WTC11 (cell line): ENCODE results near the gene VMAC. TPM values are rescaled to one million over a fixed set of nuclear protein-coding genes. Genes with fewer than 3 reads are reported as not detected.

Experiments
- ATF1 ChIP-seq: sonication (generic); formaldehyde crosslinking; IDR thresholded peaks from 2 replicates; pipeline ENCODE4 v1.8.1; 2023; ENCODE audit warnings: mild to moderate bottlenecking, moderate library complexity, missing genetic modification reagents
- FOXJ3 ChIP-seq: sonication (generic); formaldehyde crosslinking; IDR thresholded peaks from 2 replicates; pipeline ENCODE4 v1.9.0; 2021; ENCODE audit warnings: missing genetic modification reagents, mild to moderate bottlenecking, borderline replicate concordance
- NFYB ChIP-seq: sonication (generic); formaldehyde crosslinking; conservative IDR thresholded peaks from 2 replicates; pipeline ENCODE4 v1.8.0; 2022; ENCODE audit warnings: low read depth, missing genetic modification reagents
- NR1H2 ChIP-seq: sonication (generic); formaldehyde crosslinking; IDR thresholded peaks from 2 replicates; pipeline ENCODE4 v1.9.0; 2021; ENCODE audit warnings: mild to moderate bottlenecking, moderate library complexity, missing genetic modification reagents
- total RNA-seq: library from RNA; stranded (reverse); gene quantifications from 3 replicates; pipeline ENCODE4 v1.2.3, GENCODE V29; 2021
- TF ChIP-seq, protein P1 (sequence below): fragments of 250-450 bp; sonication (Bioruptor Pico); conservative IDR thresholded peaks from 2 replicates; pipeline ENCODE4 v1.9.0; 2021; ENCODE audit warnings: mild to moderate bottlenecking
- TF ChIP-seq, protein P2 (sequence below): fragments of 250-450 bp; sonication (Bioruptor Pico); IDR thresholded peaks from 2 replicates; pipeline ENCODE4 v1.8.0; 2021; ENCODE audit warnings: mild to moderate bottlenecking
- TF ChIP-seq, protein P3 (sequence below): fragments of 250-450 bp; sonication (Bioruptor Pico); IDR thresholded peaks from 2 replicates; pipeline ENCODE4 v1.9.0; 2021; ENCODE audit warnings: mild to moderate bottlenecking
- TF ChIP-seq, protein P4 (sequence below): sonication (generic); formaldehyde crosslinking; IDR thresholded peaks from 2 replicates; pipeline ENCODE4 v1.8.1; 2023; ENCODE audit warnings: mild to moderate bottlenecking, missing genetic modification reagents, moderate library complexity
- TF ChIP-seq, protein P5 (sequence below): sonication (generic); formaldehyde crosslinking; IDR thresholded peaks from 2 replicates; pipeline ENCODE4 v1.8.1; 2023; ENCODE audit warnings: mild to moderate bottlenecking, missing genetic modification reagents, borderline replicate concordance
- TF ChIP-seq, protein P6 (sequence below): sonication (generic); formaldehyde crosslinking; IDR thresholded peaks from 2 replicates; pipeline ENCODE4 v1.8.1; 2022; ENCODE audit warnings: mild to moderate bottlenecking, missing genetic modification reagents, moderate library complexity, borderline replicate concordance
- TF ChIP-seq, protein P7 (sequence below): sonication (generic); formaldehyde crosslinking; IDR thresholded peaks from 2 replicates; pipeline ENCODE4 v1.8.1; 2023; ENCODE audit warnings: mild to moderate bottlenecking, missing genetic modification reagents
- TF ChIP-seq, protein P8 (sequence below): sonication (generic); formaldehyde crosslinking; conservative IDR thresholded peaks from 2 replicates; pipeline ENCODE4 v1.8.1; 2022; ENCODE audit warnings: mild to moderate bottlenecking, missing genetic modification reagents

The VMAC gene
- total RNA-seq, 1 experiment from 2014 or later: 2.5 TPM

DNA sequence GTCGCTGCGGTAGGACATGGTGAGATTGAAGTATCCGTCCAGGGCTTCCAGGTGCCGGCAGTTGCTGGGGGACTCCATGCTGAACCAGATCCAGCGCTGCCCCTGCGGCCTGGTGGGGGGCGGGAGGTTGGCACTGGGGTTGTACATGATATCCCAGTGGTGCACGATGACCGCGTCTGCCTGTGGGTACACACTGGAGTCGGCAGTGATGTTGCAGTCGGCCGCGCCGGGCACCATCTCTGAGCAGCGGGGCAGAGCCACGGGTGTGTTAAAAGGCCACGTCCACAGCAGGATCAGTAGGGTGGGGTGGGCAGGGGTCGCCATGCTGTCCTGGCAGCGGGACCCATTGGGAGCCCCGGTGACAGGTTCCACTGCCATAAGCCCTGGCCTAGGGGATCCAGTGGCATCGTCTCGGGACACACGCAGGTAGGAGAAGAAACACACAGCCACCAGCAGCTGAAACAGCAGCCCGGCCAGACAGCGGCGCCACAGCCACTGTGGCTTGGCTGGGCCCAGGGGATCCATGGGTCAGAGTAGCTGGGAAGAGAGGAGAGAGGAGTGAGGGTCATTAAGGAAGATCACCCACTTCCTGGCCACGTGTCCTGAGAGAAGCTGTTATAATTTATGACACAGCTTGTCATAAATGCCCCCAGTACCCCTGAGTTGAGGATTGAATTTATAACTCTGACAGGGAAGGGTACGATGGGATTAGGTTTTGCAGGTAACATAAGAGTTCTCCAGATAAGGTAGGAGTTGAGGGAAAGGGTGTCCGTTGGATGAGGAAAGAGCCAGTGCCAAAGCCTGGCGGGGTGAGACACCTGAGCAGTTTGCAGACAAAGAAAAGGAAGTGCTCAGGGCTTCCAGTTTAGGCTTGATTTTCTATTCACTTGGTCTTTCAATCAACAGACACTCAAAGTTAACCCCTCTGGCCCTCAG, 37.2 kb upstream of the VMAC start (continued):
- TF ChIP-seq, protein P1, sequence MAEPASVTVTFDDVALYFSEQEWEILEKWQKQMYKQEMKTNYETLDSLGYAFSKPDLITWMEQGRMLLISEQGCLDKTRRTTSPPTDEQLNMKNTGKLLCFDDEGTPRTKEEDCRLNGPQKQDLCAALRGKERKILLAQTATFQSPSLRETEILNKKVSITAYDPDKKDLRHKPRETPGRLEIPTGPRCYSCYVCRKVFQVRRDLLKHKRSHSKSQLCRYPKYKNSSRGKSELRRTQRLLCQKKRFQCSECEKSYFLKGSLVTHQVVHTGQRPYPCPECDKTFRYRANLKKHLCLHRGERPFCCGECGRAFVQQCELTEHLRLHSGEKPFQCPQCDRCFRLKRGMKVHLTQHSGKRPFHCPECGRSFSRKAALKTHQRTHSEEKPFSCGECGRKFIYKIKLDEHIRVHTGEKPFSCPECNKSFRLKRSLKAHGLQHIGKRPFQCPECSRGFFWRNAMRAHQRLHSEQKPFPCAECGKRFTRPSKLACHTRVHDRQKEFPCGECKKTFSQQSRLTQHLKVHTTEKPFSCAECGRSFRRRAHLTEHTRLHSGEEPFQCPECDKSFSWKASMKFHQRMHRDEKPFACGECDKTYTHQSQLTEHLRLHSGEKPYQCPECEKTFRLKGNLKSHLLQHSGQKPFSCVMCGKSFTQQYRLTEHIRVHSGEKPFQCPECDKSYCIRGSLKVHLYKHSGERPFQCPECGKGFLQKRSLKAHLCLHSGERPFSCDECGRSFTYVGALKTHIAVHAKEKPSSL (CRISPR knock-in tag): no peak
- TF ChIP-seq, protein P2, sequence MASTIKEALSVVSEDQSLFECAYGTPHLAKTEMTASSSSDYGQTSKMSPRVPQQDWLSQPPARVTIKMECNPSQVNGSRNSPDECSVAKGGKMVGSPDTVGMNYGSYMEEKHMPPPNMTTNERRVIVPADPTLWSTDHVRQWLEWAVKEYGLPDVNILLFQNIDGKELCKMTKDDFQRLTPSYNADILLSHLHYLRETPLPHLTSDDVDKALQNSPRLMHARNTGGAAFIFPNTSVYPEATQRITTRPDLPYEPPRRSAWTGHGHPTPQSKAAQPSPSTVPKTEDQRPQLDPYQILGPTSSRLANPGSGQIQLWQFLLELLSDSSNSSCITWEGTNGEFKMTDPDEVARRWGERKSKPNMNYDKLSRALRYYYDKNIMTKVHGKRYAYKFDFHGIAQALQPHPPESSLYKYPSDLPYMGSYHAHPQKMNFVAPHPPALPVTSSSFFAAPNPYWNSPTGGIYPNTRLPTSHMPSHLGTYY (CRISPR knock-in tag): no peak
- TF ChIP-seq, protein P3, sequence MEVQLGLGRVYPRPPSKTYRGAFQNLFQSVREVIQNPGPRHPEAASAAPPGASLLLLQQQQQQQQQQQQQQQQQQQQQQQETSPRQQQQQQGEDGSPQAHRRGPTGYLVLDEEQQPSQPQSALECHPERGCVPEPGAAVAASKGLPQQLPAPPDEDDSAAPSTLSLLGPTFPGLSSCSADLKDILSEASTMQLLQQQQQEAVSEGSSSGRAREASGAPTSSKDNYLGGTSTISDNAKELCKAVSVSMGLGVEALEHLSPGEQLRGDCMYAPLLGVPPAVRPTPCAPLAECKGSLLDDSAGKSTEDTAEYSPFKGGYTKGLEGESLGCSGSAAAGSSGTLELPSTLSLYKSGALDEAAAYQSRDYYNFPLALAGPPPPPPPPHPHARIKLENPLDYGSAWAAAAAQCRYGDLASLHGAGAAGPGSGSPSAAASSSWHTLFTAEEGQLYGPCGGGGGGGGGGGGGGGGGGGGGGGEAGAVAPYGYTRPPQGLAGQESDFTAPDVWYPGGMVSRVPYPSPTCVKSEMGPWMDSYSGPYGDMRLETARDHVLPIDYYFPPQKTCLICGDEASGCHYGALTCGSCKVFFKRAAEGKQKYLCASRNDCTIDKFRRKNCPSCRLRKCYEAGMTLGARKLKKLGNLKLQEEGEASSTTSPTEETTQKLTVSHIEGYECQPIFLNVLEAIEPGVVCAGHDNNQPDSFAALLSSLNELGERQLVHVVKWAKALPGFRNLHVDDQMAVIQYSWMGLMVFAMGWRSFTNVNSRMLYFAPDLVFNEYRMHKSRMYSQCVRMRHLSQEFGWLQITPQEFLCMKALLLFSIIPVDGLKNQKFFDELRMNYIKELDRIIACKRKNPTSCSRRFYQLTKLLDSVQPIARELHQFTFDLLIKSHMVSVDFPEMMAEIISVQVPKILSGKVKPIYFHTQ (CRISPR knock-in tag): no peak
- TF ChIP-seq NFYB (no peak), ATF1 (CRISPR knock-in tag) (no peak), NR1H2 (CRISPR knock-in tag) (no peak), FOXJ3 (no peak)
- TF ChIP-seq, protein P4, sequence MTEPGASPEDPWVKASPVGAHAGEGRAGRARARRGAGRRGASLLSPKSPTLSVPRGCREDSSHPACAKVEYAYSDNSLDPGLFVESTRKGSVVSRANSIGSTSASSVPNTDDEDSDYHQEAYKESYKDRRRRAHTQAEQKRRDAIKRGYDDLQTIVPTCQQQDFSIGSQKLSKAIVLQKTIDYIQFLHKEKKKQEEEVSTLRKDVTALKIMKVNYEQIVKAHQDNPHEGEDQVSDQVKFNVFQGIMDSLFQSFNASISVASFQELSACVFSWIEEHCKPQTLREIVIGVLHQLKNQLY (CRISPR knock-in tag): no peak
- TF ChIP-seq, protein P5, sequence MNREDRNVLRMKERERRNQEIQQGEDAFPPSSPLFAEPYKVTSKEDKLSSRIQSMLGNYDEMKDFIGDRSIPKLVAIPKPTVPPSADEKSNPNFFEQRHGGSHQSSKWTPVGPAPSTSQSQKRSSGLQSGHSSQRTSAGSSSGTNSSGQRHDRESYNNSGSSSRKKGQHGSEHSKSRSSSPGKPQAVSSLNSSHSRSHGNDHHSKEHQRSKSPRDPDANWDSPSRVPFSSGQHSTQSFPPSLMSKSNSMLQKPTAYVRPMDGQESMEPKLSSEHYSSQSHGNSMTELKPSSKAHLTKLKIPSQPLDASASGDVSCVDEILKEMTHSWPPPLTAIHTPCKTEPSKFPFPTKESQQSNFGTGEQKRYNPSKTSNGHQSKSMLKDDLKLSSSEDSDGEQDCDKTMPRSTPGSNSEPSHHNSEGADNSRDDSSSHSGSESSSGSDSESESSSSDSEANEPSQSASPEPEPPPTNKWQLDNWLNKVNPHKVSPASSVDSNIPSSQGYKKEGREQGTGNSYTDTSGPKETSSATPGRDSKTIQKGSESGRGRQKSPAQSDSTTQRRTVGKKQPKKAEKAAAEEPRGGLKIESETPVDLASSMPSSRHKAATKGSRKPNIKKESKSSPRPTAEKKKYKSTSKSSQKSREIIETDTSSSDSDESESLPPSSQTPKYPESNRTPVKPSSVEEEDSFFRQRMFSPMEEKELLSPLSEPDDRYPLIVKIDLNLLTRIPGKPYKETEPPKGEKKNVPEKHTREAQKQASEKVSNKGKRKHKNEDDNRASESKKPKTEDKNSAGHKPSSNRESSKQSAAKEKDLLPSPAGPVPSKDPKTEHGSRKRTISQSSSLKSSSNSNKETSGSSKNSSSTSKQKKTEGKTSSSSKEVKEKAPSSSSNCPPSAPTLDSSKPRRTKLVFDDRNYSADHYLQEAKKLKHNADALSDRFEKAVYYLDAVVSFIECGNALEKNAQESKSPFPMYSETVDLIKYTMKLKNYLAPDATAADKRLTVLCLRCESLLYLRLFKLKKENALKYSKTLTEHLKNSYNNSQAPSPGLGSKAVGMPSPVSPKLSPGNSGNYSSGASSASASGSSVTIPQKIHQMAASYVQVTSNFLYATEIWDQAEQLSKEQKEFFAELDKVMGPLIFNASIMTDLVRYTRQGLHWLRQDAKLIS (CRISPR knock-in tag): no peak
- TF ChIP-seq, protein P6, sequence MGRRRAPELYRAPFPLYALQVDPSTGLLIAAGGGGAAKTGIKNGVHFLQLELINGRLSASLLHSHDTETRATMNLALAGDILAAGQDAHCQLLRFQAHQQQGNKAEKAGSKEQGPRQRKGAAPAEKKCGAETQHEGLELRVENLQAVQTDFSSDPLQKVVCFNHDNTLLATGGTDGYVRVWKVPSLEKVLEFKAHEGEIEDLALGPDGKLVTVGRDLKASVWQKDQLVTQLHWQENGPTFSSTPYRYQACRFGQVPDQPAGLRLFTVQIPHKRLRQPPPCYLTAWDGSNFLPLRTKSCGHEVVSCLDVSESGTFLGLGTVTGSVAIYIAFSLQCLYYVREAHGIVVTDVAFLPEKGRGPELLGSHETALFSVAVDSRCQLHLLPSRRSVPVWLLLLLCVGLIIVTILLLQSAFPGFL (CRISPR knock-in tag): no peak
- TF ChIP-seq, protein P7, sequence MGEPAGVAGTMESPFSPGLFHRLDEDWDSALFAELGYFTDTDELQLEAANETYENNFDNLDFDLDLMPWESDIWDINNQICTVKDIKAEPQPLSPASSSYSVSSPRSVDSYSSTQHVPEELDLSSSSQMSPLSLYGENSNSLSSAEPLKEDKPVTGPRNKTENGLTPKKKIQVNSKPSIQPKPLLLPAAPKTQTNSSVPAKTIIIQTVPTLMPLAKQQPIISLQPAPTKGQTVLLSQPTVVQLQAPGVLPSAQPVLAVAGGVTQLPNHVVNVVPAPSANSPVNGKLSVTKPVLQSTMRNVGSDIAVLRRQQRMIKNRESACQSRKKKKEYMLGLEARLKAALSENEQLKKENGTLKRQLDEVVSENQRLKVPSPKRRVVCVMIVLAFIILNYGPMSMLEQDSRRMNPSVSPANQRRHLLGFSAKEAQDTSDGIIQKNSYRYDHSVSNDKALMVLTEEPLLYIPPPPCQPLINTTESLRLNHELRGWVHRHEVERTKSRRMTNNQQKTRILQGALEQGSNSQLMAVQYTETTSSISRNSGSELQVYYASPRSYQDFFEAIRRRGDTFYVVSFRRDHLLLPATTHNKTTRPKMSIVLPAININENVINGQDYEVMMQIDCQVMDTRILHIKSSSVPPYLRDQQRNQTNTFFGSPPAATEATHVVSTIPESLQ (CRISPR knock-in tag): no peak
- TF ChIP-seq, protein P8, sequence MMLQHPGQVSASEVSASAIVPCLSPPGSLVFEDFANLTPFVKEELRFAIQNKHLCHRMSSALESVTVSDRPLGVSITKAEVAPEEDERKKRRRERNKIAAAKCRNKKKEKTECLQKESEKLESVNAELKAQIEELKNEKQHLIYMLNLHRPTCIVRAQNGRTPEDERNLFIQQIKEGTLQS (CRISPR knock-in tag): no peak
- TF ChIP-seq, all 79 proteins: peak for 0
